ENCODE results near the gene CAMSAP1. TPM values are rescaled to one million over a fixed set of nuclear protein-coding genes. Genes with fewer than 3 reads are reported as not detected.

CAMSAP1 gene
- total and polyA plus RNA-seq, 2 donors (not counting 1 experiment from before 2014, with no cell fraction given) = 6.6 to 31.0 TPM

DNA sequence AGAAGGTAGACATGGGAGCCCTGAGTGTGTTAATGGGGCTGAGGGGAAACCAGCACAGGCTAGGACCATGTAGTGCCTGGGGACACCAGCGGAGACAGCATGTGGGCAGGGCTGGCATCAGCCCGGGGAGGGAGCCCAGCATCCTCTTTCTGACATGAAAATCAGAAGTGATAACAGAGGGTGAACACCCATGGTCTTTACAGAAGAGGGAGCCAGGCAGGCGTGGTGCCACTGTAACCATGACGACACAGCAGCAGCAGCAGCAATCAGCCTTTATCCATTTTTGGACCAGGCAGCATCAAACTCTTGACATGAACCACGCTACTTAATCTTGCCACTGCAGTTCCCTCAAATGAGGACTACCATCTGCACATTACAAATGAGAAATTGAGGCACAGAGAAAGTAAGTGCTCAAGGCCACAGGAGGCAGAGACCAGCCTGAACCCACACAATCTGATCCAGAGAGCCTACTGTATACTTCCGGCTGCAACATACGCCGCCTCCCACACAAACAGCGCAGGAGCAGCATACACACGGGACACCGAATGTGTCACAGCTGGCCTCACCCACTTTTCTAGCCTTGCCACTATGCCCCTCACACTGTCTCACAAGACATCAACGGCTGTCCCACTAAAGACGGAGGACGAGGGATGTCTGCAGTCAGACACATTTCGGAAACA is 23.8 kb downstream of the CAMSAP1 start:
- Mint-ChIP-seq H3K27ac (no peak overlapping the region), H3K4me1 (peaks cover 38% of the 10 kb centered on the region), H3K4me3 (no peak overlapping the region), H3K27me3 (no peaks in the 10 kb centered on the region), H3K9me3 (ENCODE audit: insufficient read depth) (no peaks in the 10 kb centered on the region)
- TF ChIP-seq EZH2 (IDR thresholded peaks at IDR 0.05; ENCODE audit: borderline replicate concordance, insufficient read depth, low read depth, low read length, poor library complexity, severe bottlenecking) = no peak
- TF ChIP-seq CTCF (IDR thresholded peaks at IDR 0.05) = no peak
- Histone ChIP-seq H3K27ac (ENCODE audit: low read length in 2 of 2) (no peak overlapping the region), H3K79me2 (ENCODE audit: control insufficient read depth, insufficient read depth, low read length) (peaks cover 77% of the 10 kb centered on the region), H2AFZ (ENCODE audit: insufficient read depth, low read depth, low read length, poor library complexity, severe bottlenecking) (no peak overlapping the region), H3K4me1 (ENCODE audit: control insufficient read depth in 2 of 2, insufficient read depth in 2 of 2, low read length in 2 of 2) (peaks cover 18 to 23% of the 10 kb centered on the region in 2 donors), H3K4me2 (replicated peaks; ENCODE audit: low read depth, low read length, poor library complexity, severe bottlenecking) (no peak overlapping the region), H3K9ac (ENCODE audit: low read length) (no peak overlapping the region), H3K36me3 (replicated peaks in 1 of 2; ENCODE audit: control extremely low read depth in 1 of 2, control insufficient read depth in 1 of 2, extremely low read depth in 1 of 2, insufficient read depth in 2 of 2, low read length in 1 of 2) (peaks cover 0 to 5% of the 10 kb centered on the region in 2 experiments), H4K20me1 (ENCODE audit: control insufficient read depth, insufficient read depth, low read length, poor library complexity, severe bottlenecking) (peaks cover 59% of the 10 kb centered on the region), H3K27me3 (replicated peaks in 1 of 4; ENCODE audit: control extremely low read depth in 1 of 4, control insufficient read depth in 3 of 4, insufficient read depth in 4 of 4, low read length in 3 of 4) (no peaks in the 10 kb centered on the region), H3K9me3 (ENCODE audit: control extremely low read depth in 1 of 3, control insufficient read depth in 2 of 3, insufficient read depth in 1 of 3, low read length in 2 of 3) (no peaks in the 10 kb centered on the region), H3K4me3 (ENCODE audit: control extremely low read depth in 1 of 5, extremely low read depth in 1 of 5, insufficient read depth in 1 of 5, low read depth in 2 of 5, low read length in 4 of 5) (no peak overlapping the region)
- intact Hi-C loops (cut with micrococcal nuclease) = no loop called here
- ATAC-seq (ENCODE audit: low read depth) = no peak
- ChIA-PET POLR2A (no interaction called here), CTCF (no interaction called here)
- peak; percentile 51 for DNase-seq
- WGBS (ENCODE audit: insufficient coverage) = 91% methylated on average over 14 of the region's 15 CpGs

DNA sequence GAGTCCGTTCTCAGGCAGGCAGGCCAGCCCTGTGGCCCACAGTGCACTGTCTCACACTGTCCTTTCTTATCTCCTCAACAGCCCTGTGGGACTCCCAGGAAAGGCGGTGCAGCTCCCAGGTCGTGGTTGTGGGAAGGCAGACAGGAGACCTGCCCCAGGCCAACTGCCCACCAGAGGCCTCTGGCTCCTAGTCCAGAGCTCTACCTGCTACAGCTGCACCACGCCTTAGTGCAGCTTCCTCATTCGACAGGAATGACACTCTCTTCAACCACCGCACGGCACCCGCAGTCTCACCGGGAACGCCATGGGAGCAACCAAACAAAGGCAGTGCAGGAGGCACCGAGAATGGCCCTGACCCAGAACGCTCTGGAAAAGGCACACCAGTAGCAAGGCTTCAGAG is 25.3 kb downstream of the CAMSAP1 start:
- ChIA-PET CTCF (no interaction called here), POLR2A (no interaction called here)
- Histone ChIP-seq H3K9ac (ENCODE audit: low read length) (no peak overlapping the region), H2AFZ (ENCODE audit: insufficient read depth, low read depth, low read length, poor library complexity, severe bottlenecking) (no peak overlapping the region), H3K9me3 (ENCODE audit: control extremely low read depth in 1 of 3, control insufficient read depth in 2 of 3, insufficient read depth in 1 of 3, low read length in 2 of 3) (no peaks in the 10 kb centered on the region), H3K36me3 (replicated peaks in 1 of 2; ENCODE audit: control extremely low read depth in 1 of 2, control insufficient read depth in 1 of 2, extremely low read depth in 1 of 2, insufficient read depth in 2 of 2, low read length in 1 of 2) (peaks cover 0 to 5% of the 10 kb centered on the region in 2 experiments), H3K4me2 (replicated peaks; ENCODE audit: low read depth, low read length, poor library complexity, severe bottlenecking) (no peak overlapping the region), H3K27me3 (replicated peaks in 1 of 4; ENCODE audit: control extremely low read depth in 1 of 4, control insufficient read depth in 3 of 4, insufficient read depth in 4 of 4, low read length in 3 of 4) (no peaks in the 10 kb centered on the region), H4K20me1 (ENCODE audit: control insufficient read depth, insufficient read depth, low read length, poor library complexity, severe bottlenecking) (peaks cover 47% of the 10 kb centered on the region), H3K4me1 (ENCODE audit: control insufficient read depth in 2 of 2, insufficient read depth in 2 of 2, low read length in 2 of 2) (peaks cover 2 to 7% of the 10 kb centered on the region in 2 donors), H3K4me3 (ENCODE audit: control extremely low read depth in 1 of 5, extremely low read depth in 1 of 5, insufficient read depth in 1 of 5, low read depth in 2 of 5, low read length in 4 of 5) (no peak overlapping the region), H3K79me2 (ENCODE audit: control insufficient read depth, insufficient read depth, low read length) (peaks cover 75% of the 10 kb centered on the region), H3K27ac (ENCODE audit: low read length in 2 of 2) (no peak overlapping the region)
- no peak for ATAC-seq (ENCODE audit: low read depth)
- DNase-seq = no peak
- H3K4me1 Mint-ChIP-seq = peaks cover 26% of the 10 kb centered on the region
- no peak overlapping the region for H3K27ac Mint-ChIP-seq
- H3K27me3 Mint-ChIP-seq = no peaks in the 10 kb centered on the region
- no peak for TF ChIP-seq EZH2 (IDR thresholded peaks at IDR 0.05; ENCODE audit: borderline replicate concordance, insufficient read depth, low read depth, low read length, poor library complexity, severe bottlenecking)
- no peaks in the 10 kb centered on the region for H3K9me3 Mint-ChIP-seq (ENCODE audit: insufficient read depth)
- WGBS (ENCODE audit: insufficient coverage) = 94% methylated on average over 11 of the region's 12 CpGs
- intact Hi-C loops (cut with micrococcal nuclease) = no loop called here
- H3K4me3 Mint-ChIP-seq = no peak overlapping the region
